Trophoblast cell (in vitro differentiated cells and primary cell): ENCODE measurements around the gene ZNF555.
A peak's percentile ranks its signal among the peaks of the same experiment; 100 is the strongest.

Experiments
- DNase-seq, 2 donors: peaks; one replicate each; pipeline ENCODE4 v3.0.0-alpha.2; 2016
- H2AFZ ChIP-seq: 2 replicates; pipeline ENCODE4 v1.6.1; 2013; ENCODE audit warnings: low read length, moderate library complexity, mild to moderate bottlenecking; ENCODE audit not compliant: insufficient read depth, poor library complexity
- H2AK5ac ChIP-seq: 2 replicates; pipeline ENCODE4 v1.6.1; 2013; ENCODE audit warnings: mild to moderate bottlenecking, low read length
- H2BK120ac ChIP-seq: 2 replicates; pipeline ENCODE4 v1.6.1; 2013; ENCODE audit warnings: low read length, mild to moderate bottlenecking, moderate library complexity; ENCODE audit not compliant: insufficient read depth, poor library complexity
- H2BK12ac ChIP-seq: 2 replicates; pipeline ENCODE4 v1.6.1; 2013; ENCODE audit warnings: mild to moderate bottlenecking, low read length, moderate library complexity
- H2BK5ac ChIP-seq: 2 replicates; pipeline ENCODE4 v1.6.1; 2013; ENCODE audit warnings: low read length, low read depth, moderate library complexity, mild to moderate bottlenecking; ENCODE audit not compliant: poor library complexity
- H3K14ac ChIP-seq: 2 replicates; pipeline ENCODE4 v1.6.1; 2013; ENCODE audit warnings: mild to moderate bottlenecking, low read length
- H3K18ac ChIP-seq: 2 replicates; pipeline ENCODE4 v1.6.1; 2013; ENCODE audit warnings: mild to moderate bottlenecking, low read length
- H3K23ac ChIP-seq: 2 replicates; pipeline ENCODE4 v1.6.1; 2013; ENCODE audit warnings: low read length
- H3K27ac ChIP-seq: 2 replicates; pipeline ENCODE4 v1.5.1; 2013; ENCODE audit warnings: low read depth, mild to moderate bottlenecking, inconsistent platforms, low read length, moderate library complexity
- H3K27me3 ChIP-seq: 2 replicates; pipeline ENCODE4 v1.6.1; 2013; ENCODE audit warnings: inconsistent platforms, mild to moderate bottlenecking, low read length, moderate library complexity; ENCODE audit not compliant: insufficient read depth
- H3K36me3 ChIP-seq, 2 experiments: 1 replicate in 1 of 2; 2 replicates in 1 of 2; pipeline ENCODE4 v1.6.1; 2013; ENCODE audit warnings: low read length in 2 of 2, mild to moderate bottlenecking in 2 of 2, moderate library complexity in 1 of 2; ENCODE audit not compliant: insufficient read depth in 2 of 2, control insufficient read depth in 1 of 2
- H3K4ac ChIP-seq: 2 replicates; pipeline ENCODE4 v1.6.1; 2013; ENCODE audit warnings: low read depth, mild to moderate bottlenecking, low read length, moderate library complexity
- H3K4me1 ChIP-seq, 2 experiments: 1 replicate in 1 of 2; 2 replicates in 1 of 2; pipeline ENCODE4 v1.6.1; 2013; ENCODE audit warnings: low read length in 2 of 2, mild to moderate bottlenecking in 2 of 2, moderate library complexity in 1 of 2; ENCODE audit not compliant: insufficient read depth in 2 of 2, control insufficient read depth in 1 of 2
- H3K4me2 ChIP-seq: 2 replicates; pipeline ENCODE4 v1.6.1; 2013; ENCODE audit warnings: inconsistent platforms, mild to moderate bottlenecking, low read length, moderate library complexity
- H3K4me3 ChIP-seq: 2 replicates; pipeline ENCODE4 v1.5.1; 2013; ENCODE audit warnings: mild to moderate bottlenecking, low read depth, low read length, inconsistent platforms
- H3K79me1 ChIP-seq: one replicate; pipeline ENCODE4 v1.6.1; 2013; ENCODE audit warnings: low read length
- H3K79me2 ChIP-seq: 2 replicates; pipeline ENCODE4 v1.6.1; 2013; ENCODE audit warnings: low read length, mild to moderate bottlenecking; ENCODE audit not compliant: control insufficient read depth, insufficient read depth, poor library complexity
- H3K9ac ChIP-seq: 2 replicates; pipeline ENCODE4 v1.6.1; 2013; ENCODE audit warnings: mild to moderate bottlenecking, low read length
- H3K9me3 ChIP-seq: 2 replicates; pipeline ENCODE4 v1.6.1; 2013; ENCODE audit warnings: low read depth, mild to moderate bottlenecking, control low read depth, inconsistent platforms, low read length; ENCODE audit not compliant: insufficient read depth
- H4K12ac ChIP-seq: 2 replicates; pipeline ENCODE4 v1.6.1; 2013; ENCODE audit warnings: low read depth, mild to moderate bottlenecking, low read length, moderate library complexity
- H4K8ac ChIP-seq: 2 replicates; pipeline ENCODE4 v1.6.1; 2013; ENCODE audit warnings: low read depth, mild to moderate bottlenecking, low read length, moderate library complexity
- H4K91ac ChIP-seq: one replicate; pipeline ENCODE4 v1.6.1; 2013; ENCODE audit warnings: low read depth, mild to moderate bottlenecking, low read length, moderate library complexity
- WGBS: extraction: QIAGEN DNeasy Blood & Tissue Kit; methylation state at CpG from one replicate; pipeline ENCODE4 v1.1.7; 2013; ENCODE audit warnings: missing lambda C conversion rate; ENCODE audit not compliant: insufficient read length, insufficient coverage; ENCODE audit errors: extremely low coverage; 5-methylcytosine and 5-hydroxymethylcytosine counted together

ZNF555 gene

GRCh38 chr19:2802826-2803225, 38.4 kb upstream of the ZNF555 start:
- H2AK5ac ChIP-seq: no peak overlapping the region
- no CpG with 5 or more reads among the region's 17 CpGs for WGBS
- DNase-seq: no peak

DNA sequence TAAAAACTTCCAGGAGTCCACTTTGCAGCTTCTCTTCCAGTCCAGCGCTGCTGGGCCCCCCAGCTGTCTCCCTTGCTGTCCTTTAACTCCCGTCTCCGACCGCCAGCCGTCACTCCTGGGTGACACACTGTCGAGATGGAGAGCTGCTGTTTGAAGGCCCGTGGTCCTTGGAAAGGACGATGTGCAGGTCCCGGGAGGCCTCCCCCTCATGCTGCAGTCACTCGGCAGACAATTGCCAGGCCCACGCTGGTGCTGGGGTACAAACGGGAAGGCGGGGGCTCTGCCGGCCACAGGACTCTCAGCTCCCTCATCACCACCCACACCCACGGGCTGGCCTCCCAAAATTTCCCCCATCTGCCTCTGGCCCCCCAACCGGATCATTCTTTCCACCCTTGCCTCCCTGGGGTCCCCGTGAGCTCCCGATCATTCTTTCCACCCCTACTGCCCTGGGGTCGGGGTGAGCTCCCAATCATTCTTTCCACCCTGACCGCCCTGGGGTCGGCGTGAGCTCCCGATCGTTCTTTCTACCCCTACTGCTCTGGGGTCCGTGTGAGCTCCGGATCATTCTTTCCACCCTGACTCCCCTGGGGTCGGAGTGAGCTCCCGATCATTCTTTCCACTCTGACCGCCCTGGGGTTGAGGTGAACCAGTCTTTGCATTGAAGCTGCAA, 37.7 kb upstream of the ZNF555 start:
- Histone ChIP-seq H3K27me3 (no peaks in the 10 kb centered on the region), H3K18ac (no peak overlapping the region), H3K9ac (no peak overlapping the region), H4K91ac (no peak overlapping the region), H3K79me2 (no peaks in the 10 kb centered on the region), H3K14ac (no peak overlapping the region), H2BK5ac (no peak overlapping the region), H3K36me3 (peaks cover 82% of the 10 kb centered on the region in 2 experiments), H3K23ac (no peak overlapping the region), H3K27ac (no peak overlapping the region), H3K4me3 (no peak overlapping the region), H4K8ac (no peak overlapping the region), H2BK12ac (no peak overlapping the region), H3K4me1 (peaks cover 5 to 6% of the 10 kb centered on the region in 2 experiments), H2AFZ (no peak overlapping the region), H3K4me2 (no peak overlapping the region), H3K4ac (no peak overlapping the region), H3K9me3 (no peaks in the 10 kb centered on the region), H3K79me1 (peaks cover 2% of the 10 kb centered on the region), H2BK120ac (no peak overlapping the region), H4K12ac (no peak overlapping the region), H2AK5ac (no peak overlapping the region)
- no CpG with 5 or more reads among the region's 29 CpGs for WGBS
- no peak for DNase-seq

More at GRCh38 chr19:2802826-2803225, 38.4 kb upstream of the ZNF555 start:
- no peak overlapping the region for H3K18ac ChIP-seq
- peaks cover 5% of the 10 kb centered on the region for H3K79me1 ChIP-seq
- no peaks in the 10 kb centered on the region for H3K79me2 ChIP-seq
- H4K8ac ChIP-seq: no peak overlapping the region
- H3K4me1 ChIP-seq: peaks cover 10% of the 10 kb centered on the region in 2 experiments
- no peak overlapping the region for H3K23ac ChIP-seq
- H2BK120ac ChIP-seq: no peak overlapping the region
- no peak overlapping the region for H4K12ac ChIP-seq
- H2BK5ac ChIP-seq: no peak overlapping the region
- no peak overlapping the region for H3K4me2 ChIP-seq
- no peak overlapping the region for H2BK12ac ChIP-seq
- no peak overlapping the region for H2AFZ ChIP-seq
- no peak overlapping the region for H3K9ac ChIP-seq
- peaks cover 78 to 79% of the 10 kb centered on the region in 2 experiments for H3K36me3 ChIP-seq
- H3K4ac ChIP-seq: no peak overlapping the region
- no peak overlapping the region for H4K91ac ChIP-seq
- no peak overlapping the region for H3K27ac ChIP-seq
- no peaks in the 10 kb centered on the region for H3K27me3 ChIP-seq
- no peak overlapping the region for H3K14ac ChIP-seq
- no peaks in the 10 kb centered on the region for H3K9me3 ChIP-seq
- H3K4me3 ChIP-seq: no peak overlapping the region

- no peaks in the 10 kb centered on the region for H3K27me3 ChIP-seq
- no peak overlapping the region for H2AFZ ChIP-seq
- H4K12ac ChIP-seq: no peak overlapping the region
- no peak overlapping the region for H3K4me3 ChIP-seq
- H3K4ac ChIP-seq: no peak overlapping the region
- H3K9me3 ChIP-seq: no peaks in the 10 kb centered on the region
- no peak for DNase-seq
- no peak overlapping the region for H3K9ac ChIP-seq
- H3K36me3 ChIP-seq: peaks cover 84 to 87% of the 10 kb centered on the region in 2 experiments
- H3K18ac ChIP-seq: peak overlapping the region; percentile 8
- no peak overlapping the region for H2BK12ac ChIP-seq
- H4K8ac ChIP-seq: no peak overlapping the region
- no peak overlapping the region for H3K23ac ChIP-seq
- H3K79me2 ChIP-seq: no peaks in the 10 kb centered on the region
- H3K27ac ChIP-seq: no peak overlapping the region
- H2BK5ac ChIP-seq: no peak overlapping the region
- no CpG with 5 or more reads among the region's 27 CpGs for WGBS
- H3K4me1 ChIP-seq: peaks cover 0 to under 1% of the 10 kb centered on the region in 2 experiments
- no peak overlapping the region for H3K14ac ChIP-seq
- H2AK5ac ChIP-seq: no peak overlapping the region
- no peaks in the 10 kb centered on the region for H3K79me1 ChIP-seq
- no peak overlapping the region for H2BK120ac ChIP-seq
- no peak overlapping the region for H3K4me2 ChIP-seq
- H4K91ac ChIP-seq: peak overlapping the region; percentile 16
Measured at GRCh38 chr19:2804156-2805004, 36.9 kb upstream of the ZNF555 start.

- no peaks in the 10 kb centered on the region for H3K27me3 ChIP-seq
- peak; percentile 79 to 82 for DNase-seq
- H3K79me2 ChIP-seq: no peaks in the 10 kb centered on the region
- H3K9ac ChIP-seq: no peak overlapping the region
- H3K9me3 ChIP-seq: peaks cover 4% of the 10 kb centered on the region
- no peak overlapping the region for H3K4ac ChIP-seq
- no peak overlapping the region for H2BK12ac ChIP-seq
- H3K4me2 ChIP-seq: no peak overlapping the region
- no peak overlapping the region for H3K14ac ChIP-seq
- no peak overlapping the region for H4K91ac ChIP-seq
- no peak overlapping the region for H2BK120ac ChIP-seq
- no peaks in the 10 kb centered on the region for H3K79me1 ChIP-seq
- no peak overlapping the region for H4K8ac ChIP-seq
- no peaks in the 10 kb centered on the region for H3K4me1 ChIP-seq
- no peak overlapping the region for H3K18ac ChIP-seq
- H2AK5ac ChIP-seq: no peak overlapping the region
- H2AFZ ChIP-seq: no peak overlapping the region
- no peak overlapping the region for H4K12ac ChIP-seq
- no peak overlapping the region for H3K23ac ChIP-seq
- H3K27ac ChIP-seq: no peak overlapping the region
- no peak overlapping the region for H3K4me3 ChIP-seq
- peaks cover 86 to 88% of the 10 kb centered on the region in 2 experiments for H3K36me3 ChIP-seq
- WGBS: no CpG with 5 or more reads among the region's 28 CpGs
- no peak overlapping the region for H2BK5ac ChIP-seq
Measured at GRCh38 chr19:2805261-2805900, 35.9 kb upstream of the ZNF555 start.
